Stimulated activated CD4-positive, alpha-beta T cell treated with anti-CD3 and anti-CD28 coated beads, TNF-alpha, amount 100 ng/mL, for 48 hours (primary cell): ENCODE data around the gene LRBA.

Experiments
- DNase-seq, 3 donors: peaks; one replicate each; pipeline ENCODE4 v3.0.0-alpha.2; 2020; ENCODE audit warnings: low read depth in 3 of 3

Gene LRBA

GRCh38 chr4:150250293-150250997 lies 764.6 kb downstream of the LRBA start:
- no peak for DNase-seq

GRCh38 chr4:150248181-150248580 lies 766.9 kb downstream of the LRBA start:
- DNase-seq, result no peak

- DNase-seq, result no peak
Observed at GRCh38 chr4:150247184-150247583, 767.9 kb downstream of the LRBA start.

GRCh38 chr4:150244600-150244999 lies 770.5 kb downstream of the LRBA start:
- DNase-seq, result no peak

- DNase-seq, result no peak
Observed at GRCh38 chr4:150243932-150244331, 771.2 kb downstream of the LRBA start.

GRCh38 chr4:150242820-150243458 lies 772.1 kb downstream of the LRBA start:
- no peak for DNase-seq

GRCh38 chr4:150240011-150240410 lies 775.1 kb downstream of the LRBA start:
- no peak for DNase-seq

GRCh38 chr4:150238591-150238990 lies 776.5 kb downstream of the LRBA start:
- DNase-seq, result no peak

- DNase-seq, result no peak
Observed at GRCh38 chr4:150237110-150237872, 777.8 kb downstream of the LRBA start.

GRCh38 chr4:150236626-150237025 lies 778.5 kb downstream of the LRBA start:
- no peak for DNase-seq

GRCh38 chr4:150235808-150236271 lies 779.2 kb downstream of the LRBA start:
- DNase-seq, result no peak

- DNase-seq, result no peak
Observed at GRCh38 chr4:150235317-150235716, 779.8 kb downstream of the LRBA start.

GRCh38 chr4:150234246-150234645 lies 780.8 kb downstream of the LRBA start:
- DNase-seq, result no peak

GRCh38 chr4:150232029-150232428 lies 783.1 kb downstream of the LRBA start:
- DNase-seq, result no peak

- no peak for DNase-seq
Observed at GRCh38 chr4:150231107-150231770, 783.8 kb downstream of the LRBA start.

GRCh38 chr4:150230561-150230960 lies 784.5 kb downstream of the LRBA start:
- no peak for DNase-seq

- DNase-seq, result no peak
Observed at GRCh38 chr4:150229520-150229919, 785.6 kb downstream of the LRBA start.

- DNase-seq, result no peak
Observed at GRCh38 chr4:150224896-150225591, 790.0 kb downstream of the LRBA start.

GRCh38 chr4:150219841-150220240 lies 795.2 kb downstream of the LRBA start:
- no peak for DNase-seq

GRCh38 chr4:150218447-150218846 lies 796.6 kb downstream of the LRBA start:
- no peak for DNase-seq

GRCh38 chr4:150217808-150218207 lies 797.3 kb downstream of the LRBA start:
- no peak for DNase-seq

- no peak for DNase-seq
Observed at GRCh38 chr4:150217192-150217591, 797.9 kb downstream of the LRBA start.
